Activated CD4-positive, alpha-beta T cell treated with anti-CD3 and anti-CD28 coated beads, Interleukin-2, amount 50 U/mL, for 4 hours (primary cell): ENCODE data around the gene OR4D10.
"Not testable (repeated sequence)": the region's sequence is repeated elsewhere in the genome, so short reads cannot be mapped to it uniquely, and the experiment has no call there.

Source experiments
- DNase-seq, 2 experiments: peaks; one replicate each; pipeline ENCODE4 v3.0.0-alpha.2; 2020

OR4D10 gene

DNA sequence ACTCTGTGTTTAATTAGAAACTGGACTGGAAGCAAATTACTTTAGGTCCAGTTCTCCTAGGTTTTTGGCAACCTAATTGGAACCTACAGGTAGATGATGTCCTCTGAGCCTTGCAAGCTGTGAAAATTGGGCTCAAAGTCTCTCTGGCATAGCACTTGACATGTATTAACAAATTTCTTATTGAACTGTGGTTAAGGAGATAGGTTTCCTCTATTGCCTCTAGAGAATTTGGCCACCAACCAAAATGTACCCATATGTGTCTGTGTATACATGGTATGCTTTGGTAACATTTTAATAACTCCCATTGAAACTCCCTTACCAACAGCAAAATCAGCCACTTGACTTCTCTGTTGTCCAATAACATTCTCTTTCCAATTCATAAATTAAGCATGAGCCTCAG, at the start of gene OR4D10:
TSS of gene OR4D10 (plus strand) at position 301 of the 400 bp plus-strand sequence. CDS start 4,115 bp downstream, outside the sequence.
- no peak for DNase-seq

DNA sequence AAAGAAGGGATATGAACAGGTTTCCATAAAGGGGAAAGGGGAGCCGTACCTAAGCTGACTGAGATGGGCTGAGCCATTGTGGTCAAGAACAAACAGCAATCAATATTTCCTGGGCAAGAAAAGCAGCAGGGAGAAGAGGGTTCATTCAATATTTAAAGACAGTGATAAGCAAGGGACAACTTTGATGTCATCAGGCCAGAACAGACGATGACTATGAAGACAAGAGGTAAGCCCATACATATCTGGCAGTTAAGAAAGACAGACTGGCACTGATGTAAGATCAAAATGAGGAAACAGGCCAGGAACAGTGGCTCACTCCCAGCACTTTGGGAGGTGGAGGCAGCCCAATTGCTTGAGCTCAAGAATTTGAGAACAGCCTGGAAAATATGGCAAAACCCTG, 49.3 kb upstream of the OR4D10 start:
- DNase-seq: no peak

DNA sequence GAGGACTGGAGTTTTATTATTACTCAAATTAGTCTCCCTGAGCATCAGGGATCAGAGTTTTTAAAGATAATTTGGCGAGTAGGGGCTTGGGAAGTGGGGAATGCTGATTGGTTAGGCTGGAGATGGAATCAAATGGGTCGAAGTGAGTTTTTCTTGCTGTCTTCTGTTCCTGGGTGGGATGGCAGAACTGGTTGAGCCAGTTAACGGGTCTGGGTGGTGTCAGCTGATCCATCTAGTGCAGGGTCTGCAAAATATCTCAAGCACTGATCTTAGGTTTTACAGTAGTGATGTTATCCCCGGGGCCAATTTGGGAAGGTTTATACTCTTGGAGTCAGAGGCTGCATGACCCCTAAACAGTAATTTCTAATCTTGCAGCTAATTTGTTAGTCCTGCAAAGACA, 48.0 kb upstream of the OR4D10 start:
- no peak for DNase-seq

DNA sequence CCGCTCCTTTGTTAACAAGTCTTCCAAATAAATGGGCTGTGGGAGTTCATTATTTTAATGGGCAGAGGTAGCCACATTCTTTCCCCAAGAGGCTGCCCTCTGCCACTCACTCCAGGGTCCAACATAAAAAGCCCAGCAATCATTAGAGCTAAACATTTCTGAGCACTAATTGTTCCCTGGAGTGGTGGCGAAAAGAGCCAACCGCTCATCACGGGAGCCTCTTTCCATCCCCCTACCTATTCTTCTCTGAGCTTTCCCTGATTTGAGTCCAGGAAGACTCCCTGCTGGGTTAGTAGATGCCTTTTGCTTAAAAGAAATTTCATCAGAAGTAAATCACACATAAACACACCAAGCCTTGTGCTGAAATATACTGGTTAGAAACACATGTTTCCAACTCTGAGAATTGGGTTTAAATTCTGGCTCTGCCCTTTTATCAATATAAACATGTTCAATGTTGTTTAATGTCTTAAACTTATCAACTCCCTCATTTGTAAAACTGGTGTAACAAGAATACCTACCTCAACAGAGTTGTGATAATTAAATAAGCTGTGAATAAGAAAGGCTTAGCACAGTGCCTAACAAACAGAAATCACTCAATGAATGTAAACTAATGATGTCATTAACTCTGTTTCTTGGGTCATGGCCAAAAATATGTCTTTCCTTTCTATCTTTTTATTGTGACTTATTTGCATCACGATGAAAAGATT, 46.6 kb upstream of the OR4D10 start, which contains the start of gene OR5A2:
TSS of gene OR5A2 (minus strand) at position 53 of the 707 bp plus-strand sequence. CDS start 3,460 bp downstream, outside the sequence.
- DNase-seq: no peak

DNA sequence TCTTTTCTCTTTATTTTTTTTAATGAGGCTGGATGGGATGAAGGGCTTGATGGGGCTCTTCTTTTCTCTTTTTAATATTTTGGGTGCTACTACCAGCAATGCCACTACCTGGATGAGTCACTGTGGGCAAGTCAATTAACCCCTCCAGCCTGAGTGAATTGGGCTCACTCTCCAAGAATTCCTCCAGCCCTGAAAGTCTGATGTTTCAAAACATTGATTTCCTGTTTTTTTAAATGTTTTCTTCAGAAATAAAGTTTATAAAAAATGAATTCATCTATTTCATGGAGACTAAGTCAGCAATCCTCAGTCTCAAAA, 46.1 kb upstream of the OR4D10 start:
- no peak for DNase-seq

DNA sequence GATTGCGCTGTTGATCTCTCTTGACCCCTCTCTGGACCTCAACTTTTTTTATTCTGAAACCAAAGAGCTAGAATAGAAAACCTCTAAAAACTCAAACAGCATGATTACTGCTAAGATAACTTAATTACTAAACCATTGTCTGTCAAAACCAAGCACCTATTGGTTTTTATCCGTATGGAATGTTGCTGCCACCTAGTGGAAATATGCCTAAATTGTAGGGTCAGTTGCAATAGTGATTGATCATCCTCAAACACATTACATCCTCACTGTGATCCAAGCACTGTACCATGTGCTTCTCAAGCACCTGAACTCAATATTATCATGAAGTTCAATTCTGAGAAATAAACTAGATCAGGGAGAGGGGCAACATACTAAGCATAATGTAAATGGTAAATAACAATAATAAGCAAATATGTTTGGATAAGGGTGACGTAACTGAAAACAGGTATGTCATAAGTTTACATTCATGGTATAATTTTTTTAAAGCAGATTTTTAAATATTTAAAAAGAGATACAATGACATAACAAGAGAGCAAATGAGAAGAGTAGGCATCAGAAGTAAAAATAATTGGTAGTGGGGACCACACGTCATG, 43.1 kb upstream of the OR4D10 start:
- DNase-seq: peak; percentile 1 to 3

DNA sequence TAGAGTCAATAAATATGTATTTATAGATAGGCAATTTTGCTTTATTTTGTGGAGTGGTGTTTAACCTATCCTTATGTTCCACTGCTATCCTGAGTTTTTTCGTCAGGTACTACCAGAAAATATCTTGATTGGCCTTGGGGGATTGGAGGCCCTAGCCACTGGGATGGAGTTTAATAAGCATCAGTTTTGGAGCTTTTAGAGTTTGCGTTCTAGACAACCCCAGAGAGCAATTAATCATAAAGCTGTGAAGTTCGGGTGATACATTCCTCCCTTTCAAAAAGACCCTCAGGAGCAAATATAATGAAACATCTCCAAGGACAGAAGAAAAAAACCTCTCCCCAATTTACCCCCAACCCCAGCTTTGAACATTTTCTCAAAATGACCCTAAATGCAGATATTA, 36.9 kb upstream of the OR4D10 start, which contains the start of gene OR5A1:
TSS of gene OR5A1 (plus strand) at position 301 of the 400 bp plus-strand sequence. CDS start 6,700 bp downstream, outside the sequence.
- no peak for DNase-seq

DNA sequence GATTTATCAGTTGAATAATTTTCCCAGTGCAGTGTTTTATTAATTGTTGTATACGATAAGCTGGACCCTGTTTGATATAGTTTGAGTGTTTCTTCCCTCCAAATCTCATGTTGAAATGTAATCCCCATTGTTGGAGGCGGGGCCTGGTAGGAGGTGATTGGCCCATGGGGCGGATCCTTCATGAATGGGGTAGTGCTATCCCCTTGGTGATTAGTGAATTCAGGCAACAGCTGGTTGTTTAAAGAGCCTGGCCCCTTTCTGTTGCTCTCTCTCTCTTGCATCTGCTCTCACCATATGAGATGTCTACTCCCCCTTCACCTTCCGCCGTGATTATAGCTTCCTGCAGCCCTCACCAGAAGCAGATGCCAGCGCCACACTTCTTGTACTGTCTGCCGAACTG, 35.3 kb upstream of the OR4D10 start:
- no peak for DNase-seq

DNA sequence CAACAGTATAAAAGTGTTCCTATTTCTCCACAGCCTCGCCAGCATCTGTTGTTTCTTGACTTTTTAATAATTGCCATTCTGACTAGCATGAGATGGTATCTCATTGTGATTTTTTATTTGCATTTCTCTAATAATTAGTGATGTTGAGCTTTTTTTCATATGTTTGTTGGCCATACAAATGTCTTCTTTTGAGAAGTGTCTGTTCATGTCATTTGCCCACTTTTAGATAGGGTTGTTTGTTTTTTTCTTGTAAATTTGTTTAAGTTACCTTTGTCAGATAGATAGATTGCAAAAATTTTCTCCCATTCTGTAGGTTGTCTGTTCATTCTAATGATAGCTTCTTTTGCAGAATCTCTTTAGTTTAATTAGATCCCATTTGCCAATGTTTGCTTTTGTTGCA, 27.5 kb upstream of the OR4D10 start:
- DNase-seq: not testable (repeated sequence)

DNA sequence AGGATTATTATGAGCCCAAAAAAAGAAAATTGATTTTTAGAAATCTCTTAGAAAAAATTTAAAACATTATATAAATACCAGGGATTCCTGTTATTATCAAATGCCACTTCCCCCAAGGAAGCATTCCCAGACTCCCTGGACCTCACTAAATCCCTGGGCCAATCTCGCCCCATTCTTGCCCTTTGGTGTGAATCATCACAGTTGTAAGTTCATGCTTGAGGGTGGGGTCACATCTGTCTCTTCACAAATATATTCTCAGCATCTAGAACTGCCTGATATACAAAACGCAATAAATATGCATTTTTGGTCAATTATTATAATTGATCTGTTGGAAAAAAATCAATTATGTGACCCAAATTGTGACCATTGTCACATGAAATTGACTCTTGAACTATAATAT, 24.6 kb upstream of the OR4D10 start:
- DNase-seq: no peak

DNA sequence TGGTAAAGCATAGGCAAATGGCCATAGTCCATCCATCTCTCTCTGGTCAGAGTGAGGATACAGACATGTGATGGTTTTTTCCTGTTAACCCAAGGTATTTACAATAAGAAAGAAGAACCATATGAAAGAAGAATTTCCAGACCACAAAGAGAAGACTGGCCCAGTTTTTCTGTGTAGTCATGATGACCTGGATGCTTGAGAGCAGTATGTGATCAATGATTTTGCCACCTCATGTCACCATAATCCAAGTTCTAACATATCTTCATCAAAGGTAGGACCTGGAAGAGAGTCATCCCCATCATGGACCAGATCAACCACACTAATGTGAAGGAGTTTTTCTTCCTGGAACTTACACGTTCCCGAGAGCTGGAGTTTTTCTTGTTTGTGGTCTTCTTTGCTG, 16.5 kb upstream of the OR4D10 start, which contains the start of gene OR4D6:
TSS of gene OR4D6 (plus strand) at position 301 of the 400 bp plus-strand sequence. CDS start at position 301, 0 bp downstream.
- no peak for DNase-seq

DNA sequence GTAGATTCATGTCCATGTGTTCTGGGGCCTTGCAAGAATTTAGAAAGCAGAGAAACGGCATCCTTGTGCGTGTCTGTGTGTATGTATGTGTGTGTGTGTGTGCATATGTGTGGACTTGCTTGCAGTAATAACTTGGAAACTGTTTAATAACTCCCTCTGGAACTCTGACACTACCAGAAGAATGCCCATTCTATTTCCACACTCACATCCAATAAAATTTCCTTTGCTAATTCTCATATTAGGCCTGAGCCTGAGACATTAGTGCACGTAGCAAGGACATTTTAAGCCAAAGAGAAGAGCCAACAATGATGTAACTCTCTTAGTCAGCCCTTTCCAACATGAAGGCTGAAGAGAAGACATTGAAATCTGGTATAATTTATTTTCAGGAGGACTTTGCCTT, 13.2 kb upstream of the OR4D10 start:
- no peak for DNase-seq

DNA sequence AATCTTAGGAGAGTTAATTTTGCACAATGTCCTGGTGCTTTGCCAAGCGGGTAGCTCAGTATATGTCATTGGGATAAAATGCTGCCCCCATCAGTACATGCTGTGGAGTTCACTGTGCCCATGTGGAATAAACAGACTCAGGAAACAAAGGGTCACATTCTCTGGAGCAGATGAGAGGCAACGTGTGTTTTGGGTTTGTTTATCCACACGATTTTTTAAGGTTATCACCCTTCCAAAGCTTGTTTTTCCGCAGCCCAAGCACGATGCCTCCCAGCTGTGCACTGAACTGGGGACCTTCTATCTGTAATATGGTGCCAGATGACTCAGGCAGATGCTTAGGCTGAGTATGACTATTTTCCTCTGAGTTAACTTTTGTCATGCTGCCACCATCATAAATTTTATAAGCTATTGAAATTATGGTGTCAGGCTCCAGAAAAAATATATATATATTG, 9.9 kb upstream of the OR4D10 start:
- DNase-seq: no peak

DNA sequence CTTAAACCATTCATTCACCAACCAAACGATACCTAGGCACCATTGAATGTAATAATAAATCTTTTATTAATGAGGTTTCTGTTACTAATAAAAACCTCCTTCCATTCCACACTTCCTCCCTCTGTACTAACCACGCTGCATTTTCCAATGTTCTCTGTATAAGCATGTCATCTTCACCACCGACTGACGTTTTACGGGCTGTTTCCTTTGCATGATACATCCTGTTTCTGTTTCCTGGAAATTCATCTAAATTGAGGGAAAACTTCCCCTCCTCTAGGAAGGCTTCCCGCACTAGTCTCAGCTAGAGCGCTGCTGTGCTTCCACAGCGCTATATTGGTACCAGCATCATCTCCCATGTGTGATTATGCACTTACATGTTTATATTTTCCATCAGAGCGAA, 2.1 kb downstream of the OR4D10 start:
- no peak for DNase-seq

DNA sequence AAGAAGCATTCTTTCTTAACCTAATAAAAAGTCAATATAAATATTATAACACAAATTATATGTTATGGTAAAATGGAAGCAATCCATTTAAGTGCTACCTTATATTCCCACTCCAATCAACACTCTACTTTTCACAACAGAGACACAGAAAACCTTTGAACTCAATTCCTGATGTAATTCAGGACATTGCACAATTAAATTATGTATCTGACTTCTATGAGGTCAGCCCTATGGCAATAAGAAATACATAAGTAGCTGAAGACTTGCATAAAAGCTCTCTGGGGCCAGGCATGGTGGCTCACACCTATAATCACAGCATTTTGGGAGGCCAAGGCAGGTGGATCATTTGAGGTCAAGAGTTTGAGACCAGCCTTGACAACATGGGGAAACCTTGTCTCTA, 6.8 kb downstream of the OR4D10 start:
- DNase-seq: no peak

DNA sequence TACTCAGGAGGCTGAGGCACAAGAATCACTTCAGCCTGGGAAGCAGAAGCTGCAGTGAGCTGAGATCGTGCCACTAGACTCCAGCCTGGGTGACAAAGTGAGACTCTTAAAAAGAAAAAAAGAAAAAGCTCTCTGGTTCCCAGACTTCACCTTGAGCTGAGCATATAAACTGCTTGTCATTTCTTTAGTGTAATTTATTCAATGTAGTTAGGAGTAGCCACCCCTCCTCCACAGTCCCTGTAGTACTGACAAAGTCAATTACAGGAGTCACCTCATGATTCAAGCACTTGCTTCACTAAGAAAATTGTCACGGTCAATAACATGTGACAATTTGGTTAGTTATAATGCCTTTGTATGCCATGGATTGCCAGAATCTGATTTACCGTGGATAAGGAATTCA, 7.2 kb downstream of the OR4D10 start:
- no peak for DNase-seq

DNA sequence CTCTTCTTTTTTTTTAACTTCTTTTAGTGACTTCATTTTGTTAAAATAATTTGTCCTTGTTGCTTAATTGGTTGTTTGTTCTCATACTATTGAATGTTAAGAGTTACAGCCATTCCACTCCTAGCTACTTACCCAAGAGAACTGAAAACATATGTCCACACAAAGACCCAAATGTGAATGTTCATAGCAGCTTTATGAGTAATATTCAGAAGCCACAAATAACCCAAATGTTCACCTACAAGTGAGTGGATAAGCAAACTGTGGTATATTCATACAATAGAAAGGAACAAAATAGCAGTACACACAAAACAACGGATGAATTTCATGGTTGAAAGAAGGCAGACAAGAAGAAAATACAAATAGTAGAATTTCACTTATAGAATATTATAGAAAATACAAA, 28.8 kb downstream of the OR4D10 start:
- no peak for DNase-seq

DNA sequence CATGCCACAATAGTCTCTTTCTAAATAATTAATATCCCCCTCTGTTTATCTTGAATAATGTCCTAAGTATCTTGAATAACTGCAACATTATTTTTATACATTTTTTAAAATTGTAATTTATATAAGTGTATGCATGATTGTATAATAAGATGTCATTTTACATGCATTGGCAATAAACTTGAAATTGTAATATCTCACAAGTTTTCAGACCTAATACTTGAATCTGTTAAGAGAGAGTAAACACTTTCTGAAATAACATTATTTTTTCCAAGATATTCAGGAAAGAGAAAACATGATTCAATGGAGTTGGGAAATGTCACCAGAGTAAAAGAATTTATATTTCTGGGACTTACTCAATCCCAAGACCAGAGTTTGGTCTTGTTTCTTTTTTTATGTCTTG, 30.2 kb downstream of the OR4D10 start, which contains the start of gene OR4D11:
TSS of gene OR4D11 (plus strand) at position 301 of the 400 bp plus-strand sequence. CDS start at position 301, 0 bp downstream.
- no peak for DNase-seq

DNA sequence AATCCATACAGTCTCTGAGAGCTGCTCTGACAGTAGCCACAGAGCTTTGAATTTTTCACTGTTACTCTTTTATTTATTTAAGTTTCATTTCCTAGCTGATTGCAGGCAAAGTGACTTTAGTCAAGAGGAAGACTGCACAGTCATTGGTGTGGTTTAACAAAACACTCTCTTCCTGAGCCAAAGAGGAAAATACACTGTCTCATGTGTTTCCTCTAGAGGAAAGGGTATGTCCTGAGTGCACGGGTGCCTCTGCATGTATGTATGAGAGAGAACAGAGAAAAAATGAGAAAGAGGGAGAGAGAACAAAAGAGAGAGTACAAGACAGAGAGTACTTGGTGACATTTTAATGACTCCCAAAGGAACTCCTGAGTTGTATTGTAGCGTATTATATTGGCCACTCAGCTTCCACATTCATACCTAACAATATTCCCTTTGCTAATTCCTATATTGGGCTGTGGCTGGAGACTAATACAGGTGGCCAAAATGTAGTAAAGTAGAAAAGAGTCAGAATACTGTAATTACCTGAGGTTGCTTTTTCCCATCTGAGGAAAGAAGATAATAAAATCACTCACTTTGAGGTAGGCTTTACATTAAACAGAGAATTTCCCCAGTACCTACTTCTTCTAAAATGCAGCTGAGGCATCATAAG, 38.0 kb downstream of the OR4D10 start, which contains the start of gene OR4D9:
TSS of gene OR4D9 (plus strand) at position 599 of the 649 bp plus-strand sequence. CDS start 3,374 bp downstream, outside the sequence.
- DNase-seq: no peak

DNA sequence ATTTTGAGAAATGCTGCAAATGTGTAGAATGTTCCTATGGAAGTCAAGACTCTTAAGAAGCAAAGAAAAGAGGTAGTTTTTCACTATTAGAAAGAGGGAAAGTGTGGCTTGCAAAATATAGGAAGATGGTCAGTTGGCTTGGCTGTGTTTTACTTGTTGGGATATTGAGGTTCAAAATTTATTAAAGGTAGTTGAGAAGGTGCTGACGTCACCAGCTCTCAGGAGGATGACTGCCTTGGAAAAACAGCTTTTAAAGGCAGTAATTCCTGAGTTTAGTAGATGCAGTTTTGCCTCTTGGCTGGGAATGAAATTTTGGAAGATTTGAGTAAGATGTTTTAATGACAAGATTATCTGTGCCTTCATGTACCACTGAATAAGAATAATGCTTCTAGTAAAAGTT, 38.6 kb downstream of the OR4D10 start:
- no peak for DNase-seq

DNA sequence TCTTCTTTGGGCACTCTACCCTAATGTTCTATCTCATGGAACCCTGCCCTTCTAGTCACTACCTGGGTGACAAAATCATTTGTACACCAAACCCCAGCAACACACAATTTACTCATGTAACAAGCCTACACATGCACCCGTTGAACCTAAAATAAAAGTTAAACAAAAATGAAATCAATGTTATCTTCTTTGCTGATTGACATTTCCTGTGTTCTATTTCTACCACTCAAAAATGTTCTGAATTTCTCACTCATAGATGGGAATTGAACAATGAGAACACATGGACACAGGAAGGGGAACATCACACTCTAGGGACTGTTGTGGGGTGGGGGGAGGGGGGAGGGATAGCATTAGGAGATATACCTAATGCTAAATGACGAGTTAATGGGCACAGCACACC, 47.0 kb downstream of the OR4D10 start:
- not testable (repeated sequence) for DNase-seq

DNA sequence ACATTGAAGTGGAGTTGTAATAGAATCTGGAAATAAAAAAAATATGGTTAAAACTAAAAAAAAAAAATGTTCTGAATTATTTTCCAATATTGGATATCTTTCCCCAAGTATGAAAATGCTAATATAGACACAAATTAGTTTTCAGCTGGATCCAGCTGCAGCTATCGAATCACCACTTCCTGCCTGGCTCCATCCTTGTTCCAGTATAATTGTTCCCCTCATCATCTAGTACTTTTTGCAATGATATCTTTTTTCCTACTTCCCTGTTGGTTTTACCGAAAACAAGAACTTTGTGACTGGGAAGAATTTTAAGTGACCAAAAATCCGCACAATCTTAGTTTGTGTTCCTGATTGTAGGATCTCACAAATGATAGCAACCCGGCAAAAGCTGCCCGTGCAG, 47.6 kb downstream of the OR4D10 start:
- no peak for DNase-seq

DNA sequence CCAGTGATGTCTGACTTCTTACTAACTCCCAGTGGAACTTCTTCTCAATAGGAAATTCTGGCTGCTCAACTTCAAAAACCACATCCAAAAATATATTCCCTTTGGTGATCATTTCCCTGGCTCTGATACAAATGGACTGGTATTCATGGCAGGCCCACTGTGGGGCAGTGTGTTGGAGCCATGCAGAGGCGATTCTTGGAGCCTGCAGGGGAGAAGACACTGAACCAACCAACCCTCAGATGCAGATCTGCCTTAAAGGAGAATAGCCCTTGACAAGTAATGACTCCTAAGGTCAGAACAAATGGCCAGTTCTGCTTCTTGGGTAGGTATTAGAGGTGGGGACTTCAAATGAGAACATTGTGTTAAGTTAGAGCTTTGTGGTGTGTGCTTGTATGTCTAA, 50.4 kb downstream of the OR4D10 start:
- no peak for DNase-seq

DNA sequence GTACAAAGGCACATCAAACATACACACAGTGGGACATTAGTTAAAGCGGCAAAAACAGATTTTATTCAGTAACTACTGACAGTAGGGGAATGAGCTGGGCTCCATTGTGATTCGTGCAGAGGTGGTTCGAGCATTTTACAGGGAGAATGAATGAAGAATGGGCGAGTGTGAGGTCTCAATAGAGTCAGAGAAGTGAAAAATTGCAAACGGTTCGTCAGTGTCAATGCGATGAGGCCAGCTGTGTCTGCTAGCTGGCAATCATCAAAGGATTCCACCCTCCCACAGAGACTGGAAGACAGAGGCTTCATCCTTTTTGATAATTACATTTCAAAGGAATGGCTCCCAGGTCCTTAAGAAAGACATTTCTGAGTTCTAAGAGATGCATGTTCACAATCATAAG, 55.6 kb downstream of the OR4D10 start:
- DNase-seq: no peak
